CD14-positive monocyte (primary cell): ENCODE results near the gene AFF3. TPM values are rescaled to one million over a fixed set of nuclear protein-coding genes. Genes with fewer than 3 reads are reported as not detected.

ENCODE experiments used
- DNase-seq, 3 donors: peaks; one replicate each; pipeline ENCODE4 v3.0.0-alpha.2; 2011 to 2022
- H2AFZ ChIP-seq: 2 replicates; pipeline ENCODE4 v1.6.0; 2012; ENCODE audit warnings: mild to moderate bottlenecking, low read depth, low read length, inconsistent platforms; ENCODE audit not compliant: insufficient read depth, poor library complexity, severe bottlenecking
- H3K27ac ChIP-seq, 2 donors: 1 replicate in 1 of 2; 2 replicates in 1 of 2; pipeline ENCODE4 v1.5.1; 2012 to 2013; ENCODE audit warnings: low read length in 2 of 2, control low read depth in 1 of 2, inconsistent platforms in 1 of 2, low read depth in 1 of 2, mild to moderate bottlenecking in 1 of 2
- H3K27me3 ChIP-seq, 2 donors: one replicate each; pipeline versions ENCODE4 v1.6.0 to v1.6.1; 2011 to 2013; ENCODE audit warnings: low read length in 2 of 2; ENCODE audit not compliant: control insufficient read depth in 2 of 2, insufficient read depth in 2 of 2
- H3K36me3 ChIP-seq, 2 donors: replicated peaks in 1 of 2; 1 replicate in 1 of 2; 2 replicates in 1 of 2; pipeline versions ENCODE4 v1.5.1 to v1.6.1; 2012 to 2013; ENCODE audit warnings: low read length in 2 of 2, control low read depth in 1 of 2, inconsistent platforms in 1 of 2, mild to moderate bottlenecking in 1 of 2; ENCODE audit not compliant: insufficient read depth in 2 of 2, control insufficient read depth in 1 of 2
- H3K4me1 ChIP-seq, 2 donors: 1 replicate in 1 of 2; 2 replicates in 1 of 2; pipeline versions ENCODE4 v1.5.1 to v1.6.1; 2012 to 2013; ENCODE audit warnings: low read length in 2 of 2, control low read depth in 1 of 2, inconsistent platforms in 1 of 2, mild to moderate bottlenecking in 1 of 2, moderate library complexity in 1 of 2; ENCODE audit not compliant: insufficient read depth in 2 of 2, control insufficient read depth in 1 of 2
- H3K4me2 ChIP-seq: replicated peaks from 2 replicates; pipeline ENCODE3; 2012; ENCODE audit warnings: low read length, moderate library complexity, mild to moderate bottlenecking; ENCODE audit not compliant: poor library complexity, severe bottlenecking; ENCODE audit errors: extremely low read depth
- H3K4me3 ChIP-seq, 3 experiments: fragments of 200-600 bp in 1 of 3; sonication (generic) in 1 of 3; replicated peaks in 1 of 3; 1 replicate in 2 of 3; 2 replicates in 1 of 3; pipeline ENCODE4 v1.5.1; 2011 to 2013; ENCODE audit warnings: low read length in 3 of 3, mild to moderate bottlenecking in 3 of 3, control low read depth in 2 of 3, low read depth in 2 of 3, inconsistent platforms in 1 of 3, moderate library complexity in 1 of 3
- H3K79me2 ChIP-seq: 2 replicates; pipeline ENCODE4 v1.6.0; 2012; ENCODE audit warnings: mild to moderate bottlenecking, control low read depth, inconsistent platforms, low read length, moderate library complexity; ENCODE audit not compliant: insufficient read depth
- H3K9ac ChIP-seq: 2 replicates; pipeline ENCODE4 v1.6.0; 2017; ENCODE audit warnings: low read length, mild to moderate bottlenecking; ENCODE audit not compliant: insufficient read depth, poor library complexity, severe bottlenecking
- H3K9me3 ChIP-seq, 2 donors: replicated peaks in 1 of 2; 1 replicate in 1 of 2; 2 replicates in 1 of 2; pipeline versions ENCODE4 v1.5.1 to v1.6.1; 2012 to 2013; ENCODE audit warnings: low read length in 2 of 2, control low read depth in 1 of 2; ENCODE audit not compliant: control insufficient read depth in 1 of 2, insufficient read depth in 1 of 2
- H4K20me1 ChIP-seq: 2 replicates; pipeline ENCODE4 v1.6.0; 2012; ENCODE audit warnings: mild to moderate bottlenecking, low read length, control low read depth, moderate library complexity; ENCODE audit not compliant: insufficient read depth
- H3K27ac Mint-ChIP-seq, 7 donors: one replicate each; pipeline ENCODE4 v1.8.0; 2020; ENCODE audit warnings: mild to moderate bottlenecking in 7 of 7, mixed read lengths in 7 of 7, moderate library complexity in 6 of 7, inconsistent platforms in 2 of 7
- H3K27me3 Mint-ChIP-seq, 3 donors: one replicate each; pipeline ENCODE4 v1.8.0; 2021 to 2022; ENCODE audit warnings: low read depth in 3 of 3, mild to moderate bottlenecking in 3 of 3, mixed read lengths in 3 of 3, moderate library complexity in 3 of 3, inconsistent platforms in 1 of 3
- H3K36me3 Mint-ChIP-seq, 2 donors: one replicate each; pipeline ENCODE4 v1.8.0; 2020; ENCODE audit warnings: mixed read lengths in 2 of 2, inconsistent platforms in 1 of 2, mild to moderate bottlenecking in 1 of 2
- H3K4me1 Mint-ChIP-seq: one replicate; pipeline ENCODE4 v1.8.0; 2020; ENCODE audit warnings: mild to moderate bottlenecking, mixed read lengths
- H3K4me3 Mint-ChIP-seq, 2 donors: one replicate each; pipeline ENCODE4 v1.8.0; 2020; ENCODE audit warnings: mild to moderate bottlenecking in 2 of 2, mixed read lengths in 2 of 2, moderate library complexity in 1 of 2
- H3K9me3 Mint-ChIP-seq, 7 donors: one replicate each; pipeline ENCODE4 v1.8.0; 2020 to 2022; ENCODE audit warnings: mixed read lengths in 7 of 7, mild to moderate bottlenecking in 6 of 7, moderate library complexity in 6 of 7, inconsistent platforms in 2 of 7
- CTCF ChIP-seq: fragments of 200-600 bp; IDR thresholded peaks from one replicate; pipeline ENCODE4 v1.8.0; 2022; ENCODE audit warnings: antibody characterized with exemption, mild to moderate bottlenecking
- WGBS: methylation state at CpG from one replicate; pipeline ENCODE4 v1.1.5; 2013; ENCODE audit warnings: missing lambda C conversion rate; ENCODE audit not compliant: insufficient coverage; 5-methylcytosine and 5-hydroxymethylcytosine counted together
- intact Hi-C, 2 donors: fragments of 100-400 bp; cut with micrococcal nuclease; formaldehyde crosslinking; loops; one replicate each; pipeline versions ENCODE4 v1.15.0 to v1.15.1; 2023
- polyA plus RNA-seq, 3 donors: library from polyadenylated mRNA; depleted of rRNA in 1 of 3; unstranded in 2 of 3; stranded (reverse) in 1 of 3; fragments of 300-500 nt in 2 of 3; fragments of >200 nt in 1 of 3; fragmentation: Illumina TruSeq in 2 of 3; gene quantifications; 1 replicate in 2 of 3; 2 replicates in 1 of 3; pipeline ENCODE4 v1.2.3, GENCODE V29; 2012 to 2021

AFF3 gene
- polyA plus RNA-seq, 3 donors = 0.17 to 4.1 (median 0.49) TPM

GRCh38 chr2:99779276-99779675 is 363.1 kb downstream of the AFF3 start:
- no CpG with 5 or more reads among the region's 4 CpGs for WGBS
- intact Hi-C loops = loop anchor here in 1 of 2 donors (10.0 kb wide), 1 partner anchor 224 kb away; no protein-coding TSS in a partner anchor
- H3K9me3 Mint-ChIP-seq = peaks cover 6 to 13% (median 9%) of the 10 kb centered on the region in 7 donors

GRCh38 chr2:99777656-99778290 is 364.6 kb downstream of the AFF3 start:
- WGBS = 100% methylated on average over 3 of the region's 6 CpGs
- H3K4me3 Mint-ChIP-seq = no peak overlapping the region
- no peaks in the 10 kb centered on the region for H4K20me1 ChIP-seq

More at GRCh38 chr2:99779276-99779675, 363.1 kb downstream of the AFF3 start:
- Histone ChIP-seq H3K9ac (no peak overlapping the region), H3K27ac (no peak overlapping the region), H3K4me3 (no peak overlapping the region), H3K27me3 (no peaks in the 10 kb centered on the region), H3K9me3 (peaks cover 5 to 7% of the 10 kb centered on the region in 2 donors), H4K20me1 (no peaks in the 10 kb centered on the region), H3K4me2 (no peak overlapping the region), H3K36me3 (no peaks in the 10 kb centered on the region), H3K4me1 (peaks cover 44 to 51% of the 10 kb centered on the region in 2 donors), H2AFZ (no peak overlapping the region), H3K79me2 (no peaks in the 10 kb centered on the region)
- Mint-ChIP-seq H3K36me3 (peaks cover 3 to 4% of the 10 kb centered on the region in 2 donors), H3K4me1 (peaks cover 58% of the 10 kb centered on the region), H3K27me3 (no peaks in the 10 kb centered on the region), H3K27ac (peak overlapping the region in 1 of 7 donors; percentile 16), H3K4me3 (no peak overlapping the region)
- TF ChIP-seq CTCF = no peak
- no peak for DNase-seq

More at GRCh38 chr2:99777656-99778290, 364.6 kb downstream of the AFF3 start:
- Histone ChIP-seq H3K9ac (no peak overlapping the region), H2AFZ (no peak overlapping the region), H3K4me1 (peaks cover 44 to 53% of the 10 kb centered on the region in 2 donors), H3K36me3 (no peaks in the 10 kb centered on the region), H3K27ac (peak overlapping the region in 1 of 2 donors; percentile 49), H3K4me3 (no peak overlapping the region), H3K79me2 (no peaks in the 10 kb centered on the region), H3K4me2 (no peak overlapping the region), H3K27me3 (no peaks in the 10 kb centered on the region), H3K9me3 (peaks cover 5 to 7% of the 10 kb centered on the region in 2 donors)
- Mint-ChIP-seq H3K9me3 (peaks cover 6 to 13% (median 9%) of the 10 kb centered on the region in 7 donors), H3K4me1 (peaks cover 58% of the 10 kb centered on the region), H3K27ac (peak overlapping the region in 4 of 7 donors; percentile 35 to 60 (median 45)), H3K36me3 (peaks cover 6 to 9% of the 10 kb centered on the region in 2 donors), H3K27me3 (no peaks in the 10 kb centered on the region)
- TF ChIP-seq CTCF = no peak
- intact Hi-C loops = loop anchor here in 1 of 2 donors (10.0 kb wide), 1 partner anchor 223 kb away; no protein-coding TSS in a partner anchor
- DNase-seq = no peak
